ENCODE measurements around the gene ZNF580.

ZNF580 gene

GRCh38 chr19:55624109-55625003 lies 16.4 kb upstream of the ZNF580 start, which contains the start of gene ZNF784:
ZNF784 (minus strand) TSS chr19:55624566; CDS start chr19:55624561, 5 bp downstream.
- peak; percentile 91 to 96 for DNase-seq (ENCODE audit: low read depth in 2 of 2)

GRCh38 chr19:55625004-55625326 lies 15.8 kb upstream of the ZNF580 start:
- no peak for DNase-seq (ENCODE audit: low read depth in 2 of 2)

- DNase-seq (ENCODE audit: low read depth in 2 of 2), result peak in 1 of 2 donors; percentile 31
Measured at GRCh38 chr19:55626350-55626749, 14.5 kb upstream of the ZNF580 start.

- DNase-seq (ENCODE audit: low read depth in 2 of 2), result peak; percentile 76 to 93
Measured at GRCh38 chr19:55632463-55632834, 8.4 kb upstream of the ZNF580 start.

GRCh38 chr19:55633861-55634260 lies 6.9 kb upstream of the ZNF580 start:
- DNase-seq (ENCODE audit: low read depth in 2 of 2), result no peak

DNA sequence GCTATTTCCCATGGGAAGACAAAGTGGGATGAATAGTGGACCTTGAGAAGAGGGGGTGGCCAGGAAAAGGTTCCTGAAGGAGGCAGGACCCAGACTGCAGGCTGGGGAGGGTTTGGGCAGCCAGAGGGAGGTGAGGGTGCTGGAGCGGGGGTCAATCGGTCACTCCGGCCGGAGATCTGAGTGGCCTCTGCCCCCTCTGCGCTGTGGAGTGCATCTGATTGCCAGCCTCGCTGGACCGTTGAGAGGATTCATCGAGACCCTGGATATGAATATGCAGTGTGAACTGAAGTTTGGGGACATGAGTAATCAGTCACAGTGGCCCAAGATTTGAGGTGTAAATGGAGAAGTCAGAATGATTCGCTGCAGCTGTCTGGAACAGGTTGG lies 5.5 kb upstream of the ZNF580 start:
- DNase-seq (ENCODE audit: low read depth in 2 of 2), result no peak

DNA sequence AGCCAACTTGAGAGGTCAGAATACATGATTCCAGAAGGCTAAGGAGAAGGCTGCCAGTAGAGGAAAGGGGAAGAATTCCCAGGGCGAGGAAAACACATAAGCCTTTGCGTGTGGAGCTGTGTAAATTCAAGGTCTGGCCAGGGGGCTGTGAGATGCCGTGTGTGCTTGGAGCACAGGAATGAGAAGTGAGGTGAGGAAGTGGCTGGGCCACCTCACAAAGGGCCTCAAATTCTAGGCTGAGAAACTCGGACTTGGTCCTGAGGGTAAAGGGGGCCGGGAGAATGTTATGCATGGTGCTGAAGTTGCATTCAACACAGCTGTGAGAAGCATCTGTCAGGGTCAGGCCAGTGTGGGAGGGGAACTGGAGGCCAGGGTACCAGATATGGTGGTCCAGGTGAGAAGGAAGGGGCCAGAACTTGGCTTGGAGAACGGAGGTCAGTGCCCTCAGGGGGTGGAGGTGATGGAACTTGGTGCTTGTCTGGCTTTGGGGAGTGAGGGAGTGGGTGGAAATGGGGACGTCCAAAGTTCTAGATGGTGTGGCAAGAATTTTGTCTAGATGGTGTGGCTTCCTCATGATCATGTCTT lies 4.9 kb upstream of the ZNF580 start:
- no peak for DNase-seq (ENCODE audit: low read depth in 2 of 2)

- DNase-seq (ENCODE audit: low read depth in 2 of 2), result no peak
Measured at GRCh38 chr19:55636723-55637122, 4.1 kb upstream of the ZNF580 start.

- DNase-seq (ENCODE audit: low read depth in 2 of 2), result no peak
Measured at GRCh38 chr19:55637534-55637933, 3.3 kb upstream of the ZNF580 start.

DNA sequence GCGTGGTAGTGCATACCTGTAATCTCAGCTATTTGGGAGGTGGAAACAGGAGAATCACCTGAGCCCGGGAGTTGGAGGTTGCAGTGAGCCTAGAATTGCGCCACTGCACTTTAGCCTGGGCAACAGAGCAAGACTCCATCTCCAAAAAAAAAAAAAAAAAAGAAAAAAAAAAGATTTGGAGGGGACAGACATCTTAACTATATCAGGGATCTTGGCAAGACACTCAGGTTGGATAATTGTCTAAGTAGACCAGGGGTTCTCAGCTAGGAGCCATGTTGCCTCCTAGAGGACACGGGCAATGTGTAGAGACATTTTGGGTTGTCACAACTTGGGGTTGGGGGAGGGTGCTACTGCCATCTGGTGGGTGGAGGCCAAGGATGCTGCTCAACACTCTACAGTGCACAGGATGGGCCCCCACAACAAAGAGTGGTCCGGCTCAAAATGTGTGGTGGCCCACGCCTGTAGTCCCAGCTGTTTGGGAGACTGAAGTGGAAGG lies 1.9 kb upstream of the ZNF580 start:
- peak in 1 of 2 donors; percentile 40 for DNase-seq (ENCODE audit: low read depth in 2 of 2)

DNA sequence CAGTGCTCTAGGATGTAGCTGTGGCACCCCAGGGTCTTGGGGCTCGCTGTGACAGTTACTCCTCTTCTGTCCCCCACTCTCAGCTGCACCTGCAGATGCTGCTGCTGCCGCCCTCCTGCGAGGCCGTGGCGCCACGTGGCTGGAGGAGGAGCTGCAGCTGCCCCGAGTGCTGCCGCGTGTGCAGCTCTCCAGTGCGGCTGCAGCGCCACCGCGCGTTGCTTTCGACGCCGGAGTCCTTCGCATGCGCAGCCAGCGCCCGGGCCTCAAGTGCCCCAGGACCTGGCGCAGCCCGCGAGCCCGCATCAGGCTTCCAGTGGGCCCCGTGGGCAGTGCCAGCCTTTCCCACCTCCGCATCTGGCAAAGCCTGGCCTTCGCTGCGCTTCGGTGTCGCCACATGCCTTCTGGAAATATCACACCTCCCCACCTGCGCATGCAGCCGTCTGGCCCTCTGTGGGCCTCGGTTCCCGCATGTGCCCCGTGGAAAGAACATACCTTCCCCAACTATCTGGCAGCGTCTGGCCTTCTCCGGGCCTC lies 692 bp upstream of the ZNF580 start:
- DNase-seq (ENCODE audit: low read depth in 2 of 2), result peak in 1 of 2 donors; percentile 54

DNA sequence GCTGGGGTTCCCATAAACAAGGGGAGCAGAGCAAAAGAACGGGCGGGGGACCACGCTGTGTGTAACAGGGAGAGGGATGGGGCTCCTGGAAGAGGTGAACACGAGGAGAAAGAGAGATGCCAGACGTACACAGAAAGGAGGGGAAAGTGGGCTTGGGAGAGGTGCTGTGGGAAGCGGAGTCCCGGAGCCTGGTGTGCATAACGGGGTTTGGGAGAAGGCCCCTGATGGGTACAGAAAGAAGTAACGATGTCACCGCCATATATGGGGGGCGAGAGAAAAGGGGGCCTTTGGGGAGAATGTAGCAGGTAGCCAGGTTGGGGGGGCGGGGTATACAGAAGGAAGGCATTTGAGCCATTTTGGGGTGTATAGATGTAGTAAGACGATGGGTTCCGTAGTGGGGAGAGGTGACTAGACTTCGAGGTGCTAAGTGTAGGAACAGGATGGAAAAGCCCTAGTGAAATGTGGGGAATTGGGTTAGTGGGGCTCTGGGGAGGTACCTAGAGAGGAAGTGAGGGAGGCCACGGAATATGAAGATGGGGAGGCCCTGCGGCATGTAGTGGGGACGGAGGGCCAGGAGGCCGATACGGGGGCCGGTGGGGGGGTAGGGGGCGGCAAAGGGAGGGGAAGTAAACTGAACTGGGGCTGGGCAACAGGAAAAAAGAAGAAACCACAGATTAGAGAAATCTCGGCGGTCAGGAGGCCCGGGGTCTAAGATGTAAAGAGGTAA lies 787 bp downstream of the ZNF580 start:
- DNase-seq (ENCODE audit: low read depth in 2 of 2), result no peak

DNA sequence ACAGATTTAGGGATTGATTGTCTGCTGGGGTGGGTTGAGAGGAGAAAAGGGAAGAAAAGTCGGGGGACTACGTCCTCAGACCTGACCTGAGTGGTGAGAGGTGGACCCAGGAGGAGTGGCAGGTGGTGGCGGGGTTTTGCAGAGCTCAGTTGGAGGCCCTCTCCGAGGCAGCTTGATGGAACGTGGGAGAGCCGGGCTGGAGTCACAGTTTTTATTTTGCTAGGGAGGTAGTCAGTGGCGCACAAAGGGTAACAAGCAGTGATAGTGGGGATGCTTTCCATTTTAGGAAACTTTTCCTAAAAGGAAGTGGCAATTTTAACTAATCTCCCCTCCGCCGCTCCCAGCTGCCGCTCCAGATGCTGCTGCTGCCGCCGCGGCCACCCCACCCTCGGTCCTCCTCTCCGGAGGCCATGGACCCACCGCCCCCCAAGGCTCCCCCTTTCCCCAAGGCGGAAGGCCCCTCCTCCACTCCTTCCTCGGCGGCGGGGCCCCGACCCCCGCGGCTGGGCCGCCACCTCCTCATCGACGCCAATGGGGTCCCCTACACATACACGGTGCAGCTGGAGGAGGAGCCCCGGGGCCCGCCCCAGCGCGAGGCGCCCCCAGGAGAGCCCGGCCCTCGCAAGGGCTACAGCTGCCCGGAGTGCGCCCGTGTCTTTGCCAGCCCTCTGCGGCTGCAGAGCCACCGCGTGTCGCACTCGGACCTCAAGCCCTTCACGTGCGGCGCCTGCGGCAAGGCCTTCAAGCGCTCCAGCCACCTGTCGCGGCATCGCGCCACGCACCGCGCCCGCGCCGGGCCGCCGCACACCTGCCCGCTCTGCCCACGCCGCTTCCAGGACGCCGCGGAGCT lies 1.6 kb downstream of the ZNF580 start:
- DNase-seq (ENCODE audit: low read depth in 2 of 2), result peak in 1 of 2 donors; percentile 35

DNA sequence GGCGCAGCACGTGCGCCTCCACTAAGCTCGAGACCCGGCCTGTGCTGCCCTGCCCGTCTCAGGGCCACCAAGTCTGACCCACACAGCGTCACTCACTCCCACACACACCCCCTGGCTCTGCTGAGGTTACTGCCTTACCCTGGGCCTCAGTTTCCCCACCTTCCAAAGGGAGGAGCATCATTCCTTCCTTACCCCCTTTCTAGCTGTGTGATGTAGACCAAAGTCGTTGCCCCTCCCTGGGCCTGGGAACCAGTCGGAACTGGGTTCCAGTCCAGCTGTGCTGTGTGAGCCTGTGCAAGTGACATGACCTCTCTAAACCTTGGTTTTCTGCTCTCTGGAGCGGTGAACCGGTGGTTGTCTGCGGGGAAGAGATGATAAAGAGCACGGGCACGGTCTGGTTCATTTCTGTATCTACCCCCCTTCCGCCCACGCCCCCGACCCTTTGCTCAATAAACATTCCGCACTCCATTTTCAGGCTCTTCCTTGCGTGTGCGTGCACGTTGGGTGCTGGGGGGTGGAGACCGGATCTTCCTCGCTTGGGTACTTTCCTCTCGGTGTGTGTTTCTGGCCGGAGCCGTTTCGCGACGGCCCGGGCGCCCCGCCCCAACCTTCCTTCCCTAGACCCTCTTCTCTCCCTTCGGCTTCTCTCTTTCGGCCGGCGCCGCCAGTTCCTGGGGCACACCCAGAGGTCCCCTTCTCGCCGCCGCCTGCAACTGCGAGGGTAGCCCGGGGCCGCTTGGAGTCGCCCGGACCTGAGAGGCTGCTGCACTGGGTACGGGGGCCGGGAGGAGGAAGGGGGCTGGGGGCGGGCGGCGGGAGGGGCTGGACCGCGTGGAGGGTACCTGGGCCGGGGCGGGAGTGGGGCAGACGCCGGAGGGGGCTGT lies 2.4 kb downstream of the ZNF580 start, which contains the start of gene ZNF581:
TSS of gene ZNF581 (plus strand) at position 647 of the 884 bp plus-strand sequence. CDS start 923 bp downstream, outside the sequence.
- peak; percentile 72 to 79 for DNase-seq (ENCODE audit: low read depth in 2 of 2)

GRCh38 chr19:55643887-55644176 lies 3.0 kb downstream of the ZNF580 start:
- DNase-seq (ENCODE audit: low read depth in 2 of 2), result no peak

GRCh38 chr19:55644191-55644833 lies 3.5 kb downstream of the ZNF580 start:
- DNase-seq (ENCODE audit: low read depth in 2 of 2), result no peak

- no peak for DNase-seq (ENCODE audit: low read depth in 2 of 2)
Measured at GRCh38 chr19:55644842-55645511, 4.2 kb downstream of the ZNF580 start.

- DNase-seq (ENCODE audit: low read depth in 2 of 2), result no peak
Measured at GRCh38 chr19:55645512-55645881, 4.7 kb downstream of the ZNF580 start.
